ENCODE results near the gene ACOX3.

DNA sequence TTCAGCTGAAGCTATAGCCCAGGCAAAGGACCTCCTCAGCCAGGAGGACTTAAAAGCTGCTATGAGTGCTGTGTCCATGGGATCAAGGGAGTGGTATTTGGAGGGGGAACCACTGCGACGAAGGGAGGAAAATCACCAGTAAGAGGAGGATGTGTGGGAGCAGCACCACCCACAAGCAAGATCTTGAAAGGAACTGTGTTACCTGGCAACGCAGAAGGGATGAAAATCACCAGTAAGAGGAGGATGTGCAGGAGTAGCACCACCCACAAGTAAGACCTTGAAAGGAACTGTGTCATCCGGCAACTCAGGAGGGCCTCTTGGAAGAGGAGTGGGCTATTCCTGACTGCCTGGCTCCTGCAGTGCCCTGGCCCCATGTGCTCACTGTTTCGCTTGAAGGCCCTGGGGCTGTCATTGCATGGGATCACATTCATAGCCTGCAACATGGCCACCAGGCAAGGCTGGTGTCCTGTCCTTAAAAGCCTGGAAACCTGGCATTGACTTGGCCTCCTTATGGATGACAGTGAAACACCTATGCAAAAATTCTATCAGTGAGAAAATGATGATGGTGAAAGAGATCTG lies 48.4 kb upstream of the ACOX3 start:
- TF ChIP-seq, protein P1, sequence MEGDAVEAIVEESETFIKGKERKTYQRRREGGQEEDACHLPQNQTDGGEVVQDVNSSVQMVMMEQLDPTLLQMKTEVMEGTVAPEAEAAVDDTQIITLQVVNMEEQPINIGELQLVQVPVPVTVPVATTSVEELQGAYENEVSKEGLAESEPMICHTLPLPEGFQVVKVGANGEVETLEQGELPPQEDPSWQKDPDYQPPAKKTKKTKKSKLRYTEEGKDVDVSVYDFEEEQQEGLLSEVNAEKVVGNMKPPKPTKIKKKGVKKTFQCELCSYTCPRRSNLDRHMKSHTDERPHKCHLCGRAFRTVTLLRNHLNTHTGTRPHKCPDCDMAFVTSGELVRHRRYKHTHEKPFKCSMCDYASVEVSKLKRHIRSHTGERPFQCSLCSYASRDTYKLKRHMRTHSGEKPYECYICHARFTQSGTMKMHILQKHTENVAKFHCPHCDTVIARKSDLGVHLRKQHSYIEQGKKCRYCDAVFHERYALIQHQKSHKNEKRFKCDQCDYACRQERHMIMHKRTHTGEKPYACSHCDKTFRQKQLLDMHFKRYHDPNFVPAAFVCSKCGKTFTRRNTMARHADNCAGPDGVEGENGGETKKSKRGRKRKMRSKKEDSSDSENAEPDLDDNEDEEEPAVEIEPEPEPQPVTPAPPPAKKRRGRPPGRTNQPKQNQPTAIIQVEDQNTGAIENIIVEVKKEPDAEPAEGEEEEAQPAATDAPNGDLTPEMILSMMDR (conservative IDR thresholded peaks at IDR 0.05), result no peak
- TF ChIP-seq EZH2 (IDR thresholded peaks at IDR 0.05; ENCODE audit: low read depth), result no peak
